Central memory CD8-positive, alpha-beta T cell (primary cell): ENCODE results near the gene RPS6KL1.

Experiments
- ATAC-seq: fragments of 150-1000 bp; cut with Tn5 transposase; replicated peaks from 2 replicates; pipeline ENCODE4 v1.10.0; 2022; ENCODE audit warnings: mild to moderate bottlenecking, moderate FRiP score, moderate number of reproducible peaks; ENCODE audit not compliant: poor library complexity, severe bottlenecking; ENCODE audit errors: extremely low read depth
- DNase-seq, 2 donors: peaks; one replicate each; pipeline ENCODE4 v3.0.0; 2021; ENCODE audit warnings: low spot score in 2 of 2
- H3K27ac Mint-ChIP-seq: one replicate; pipeline ENCODE4 v1.8.0; 2022; ENCODE audit warnings: low read depth, mild to moderate bottlenecking, moderate library complexity, mixed read lengths
- H3K27me3 Mint-ChIP-seq: one replicate; pipeline ENCODE4 v1.8.0; 2022; ENCODE audit warnings: mixed read lengths
- H3K36me3 Mint-ChIP-seq: one replicate; pipeline ENCODE4 v1.8.0; 2022; ENCODE audit warnings: mild to moderate bottlenecking, moderate library complexity, mixed read lengths; ENCODE audit not compliant: insufficient read depth
- H3K4me1 Mint-ChIP-seq: one replicate; pipeline ENCODE4 v1.8.0; 2022; ENCODE audit warnings: mixed read lengths
- H3K4me3 Mint-ChIP-seq: one replicate; pipeline ENCODE4 v1.8.0; 2022; ENCODE audit warnings: mild to moderate bottlenecking, moderate library complexity, mixed read lengths
- H3K9me3 Mint-ChIP-seq: one replicate; pipeline ENCODE4 v1.8.0; 2022; ENCODE audit warnings: mixed read lengths

The RPS6KL1 gene

DNA sequence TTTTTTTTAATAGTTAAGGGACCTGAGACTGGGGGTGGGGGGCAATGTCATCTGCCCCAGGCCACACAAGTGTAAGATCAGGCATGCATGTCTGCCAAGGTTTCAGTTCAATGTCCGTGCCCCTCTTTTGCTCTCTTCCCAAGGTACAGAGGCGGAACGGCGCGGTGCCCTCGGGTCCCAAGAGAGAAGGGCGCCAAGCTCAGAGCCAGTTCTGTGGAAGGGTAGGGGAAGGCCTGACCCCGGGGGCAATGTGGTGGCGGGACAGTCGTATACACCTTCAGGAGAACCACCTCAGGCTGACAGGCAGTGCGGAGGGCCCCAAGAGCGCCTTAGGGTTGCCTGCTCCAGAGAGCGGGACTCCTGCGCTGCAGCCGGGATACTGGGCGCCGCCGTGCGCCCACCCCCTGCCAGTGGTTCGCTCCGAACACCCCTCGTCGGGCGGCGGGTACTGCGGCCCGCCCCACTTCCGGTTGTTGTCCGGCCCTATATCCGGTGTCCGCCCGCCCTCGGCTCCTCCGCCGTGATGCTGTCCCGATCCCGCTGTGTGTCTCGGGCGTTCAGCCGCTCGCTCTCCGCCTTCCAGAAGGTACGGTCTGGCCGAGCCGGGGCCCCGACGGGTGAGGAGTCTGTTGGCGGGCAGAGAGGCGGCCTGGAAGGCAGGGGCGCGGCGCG lies 41.5 kb downstream of the RPS6KL1 start, which contains the start of gene DLST:
DLST (plus strand) TSS at position 486 of the 672 bp plus-strand sequence; CDS start at position 524, 38 bp downstream.
- Mint-ChIP-seq H3K9me3 (no peaks in the 10 kb centered on the region), H3K27ac (peak within 1 kb of the TSS; percentile 97), H3K36me3 (peaks cover 18% of the 10 kb centered on the region), H3K27me3 (no peaks in the 10 kb centered on the region), H3K4me3 (peak within 1 kb of the TSS; percentile 100), H3K4me1 (peaks cover 59% of the 10 kb centered on the region)
- ATAC-seq (peak; percentile 89), DNase-seq (peak; percentile 77 to 79)

DNA sequence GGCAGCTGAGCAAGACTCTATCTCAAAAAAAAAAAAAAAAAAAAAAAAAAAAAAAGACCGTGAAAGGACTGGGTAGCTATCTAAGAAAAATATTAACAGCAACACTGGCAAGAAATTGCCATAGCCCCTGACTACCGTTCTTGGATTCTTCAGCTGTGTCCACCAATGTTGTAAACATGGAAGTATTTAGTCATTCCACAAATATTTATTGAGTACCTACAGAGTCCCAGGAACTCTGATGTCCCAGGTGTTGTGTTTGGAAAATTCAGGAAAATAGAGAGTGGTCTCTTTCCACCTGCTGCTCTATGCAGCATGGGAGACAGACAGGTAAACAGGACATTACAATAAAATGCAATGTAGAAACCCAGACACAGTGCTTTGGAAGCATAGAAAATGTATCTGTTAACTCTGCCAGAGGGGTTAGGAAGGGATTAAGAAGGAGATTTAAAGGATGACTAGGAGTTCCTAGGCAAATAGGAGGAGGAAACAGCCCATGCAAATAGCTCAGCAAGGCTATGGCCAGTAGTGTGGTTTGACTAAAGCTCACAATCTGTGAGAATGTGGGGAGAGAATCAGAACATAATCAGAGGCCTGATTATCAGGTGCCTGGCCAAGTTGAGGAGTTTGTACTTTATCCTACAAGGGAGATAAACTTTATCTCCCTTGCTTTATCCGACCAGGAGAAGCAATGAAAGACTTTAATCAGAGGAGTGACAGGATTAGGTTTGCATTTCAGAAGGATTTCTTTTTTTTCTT lies 43.5 kb downstream of the RPS6KL1 start:
- Mint-ChIP-seq H3K27me3 (no peaks in the 10 kb centered on the region), H3K4me3 (no peak overlapping the region), H3K27ac (peak overlapping the region; percentile 36), H3K4me1 (peaks cover 54% of the 10 kb centered on the region), H3K36me3 (peaks cover 11% of the 10 kb centered on the region), H3K9me3 (no peaks in the 10 kb centered on the region)
- no peak for DNase-seq
- no peak for ATAC-seq

DNA sequence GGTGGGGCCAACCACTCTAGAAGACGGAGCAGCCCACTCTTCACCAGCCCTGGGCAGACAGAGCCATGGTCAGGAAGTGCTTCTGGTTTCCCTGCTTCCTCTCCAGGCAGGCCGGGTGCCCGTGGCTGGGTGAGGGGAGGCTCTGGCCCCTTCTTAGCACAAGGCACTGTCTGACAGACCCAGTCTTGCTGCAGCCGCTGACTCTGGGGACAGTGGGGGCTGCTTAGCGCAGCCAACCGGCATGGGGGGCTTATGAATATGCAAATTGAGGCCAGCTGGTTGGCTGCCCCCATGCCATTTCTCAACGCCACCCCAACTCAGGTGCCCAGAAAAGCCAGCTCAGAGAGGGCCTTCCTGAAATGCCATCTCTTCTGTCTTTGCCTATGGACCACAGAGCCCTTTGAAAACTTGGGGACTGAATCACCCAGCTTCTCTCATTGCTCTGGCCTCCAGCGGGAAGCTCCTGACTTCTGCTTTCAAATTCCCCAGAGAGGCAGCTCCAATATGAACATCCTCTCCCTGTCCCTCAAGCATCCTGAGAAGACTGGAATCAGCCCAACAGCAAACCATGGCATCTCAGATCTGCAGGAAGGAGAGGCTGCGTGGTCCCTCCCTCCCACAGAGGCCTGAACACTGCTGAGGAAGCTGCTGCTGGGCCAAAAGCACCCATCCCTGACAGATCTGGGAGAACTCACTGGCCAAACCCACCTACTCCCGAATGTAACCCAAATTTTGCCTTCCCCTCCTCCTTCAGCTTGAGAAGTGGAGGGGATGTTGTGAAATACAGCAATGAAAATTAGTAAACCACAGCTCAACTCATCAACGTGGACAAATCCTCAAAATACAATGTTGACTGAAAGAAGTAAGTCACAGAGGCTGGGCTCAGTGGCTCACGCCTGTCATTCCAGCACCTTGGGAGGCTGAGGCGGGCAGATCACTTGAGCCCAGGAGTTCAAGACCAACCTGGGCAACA lies 46.8 kb downstream of the RPS6KL1 start, which contains the start of gene PROX2:
PROX2 (minus strand) TSS at position 205 of the 973 bp plus-strand sequence. CDS start 12,311 bp downstream, outside the sequence.
- peak; percentile 32 for ATAC-seq
- H3K36me3 Mint-ChIP-seq = peaks cover 2% of the 10 kb centered on the region
- no peaks in the 10 kb centered on the region for H3K9me3 Mint-ChIP-seq
- H3K27ac Mint-ChIP-seq = peak within 1 kb of the TSS; percentile 62
- H3K4me3 Mint-ChIP-seq = peak within 1 kb of the TSS; percentile 29
- peaks cover 27% of the 10 kb centered on the region for H3K4me1 Mint-ChIP-seq
- no peaks in the 10 kb centered on the region for H3K27me3 Mint-ChIP-seq
- DNase-seq = no peak

DNA sequence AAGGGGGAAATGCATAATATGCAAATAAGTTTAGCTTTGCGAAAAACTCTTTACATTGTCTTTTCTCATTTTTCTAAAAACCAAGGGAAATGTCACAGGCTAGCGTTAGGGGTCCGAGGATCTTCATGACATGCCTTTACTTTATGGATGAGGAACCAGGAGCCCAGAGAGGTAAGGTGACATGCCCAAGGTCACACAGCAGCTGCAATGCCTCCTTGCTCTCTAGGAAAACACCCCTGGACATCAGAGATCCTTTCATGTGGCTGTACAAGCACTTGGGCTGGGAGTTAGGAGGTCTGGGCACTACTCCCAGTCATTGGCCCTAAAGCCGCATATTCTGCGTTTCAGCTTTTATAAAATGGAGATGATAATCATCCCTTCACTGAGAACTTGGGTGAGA lies 47.9 kb downstream of the RPS6KL1 start:
- no peak for ATAC-seq
- H3K27ac Mint-ChIP-seq = no peak overlapping the region
- no peak overlapping the region for H3K4me3 Mint-ChIP-seq
- H3K4me1 Mint-ChIP-seq = peaks cover 21% of the 10 kb centered on the region
- DNase-seq = no peak
- peaks cover 2% of the 10 kb centered on the region for H3K36me3 Mint-ChIP-seq
- no peaks in the 10 kb centered on the region for H3K9me3 Mint-ChIP-seq
- no peaks in the 10 kb centered on the region for H3K27me3 Mint-ChIP-seq

DNA sequence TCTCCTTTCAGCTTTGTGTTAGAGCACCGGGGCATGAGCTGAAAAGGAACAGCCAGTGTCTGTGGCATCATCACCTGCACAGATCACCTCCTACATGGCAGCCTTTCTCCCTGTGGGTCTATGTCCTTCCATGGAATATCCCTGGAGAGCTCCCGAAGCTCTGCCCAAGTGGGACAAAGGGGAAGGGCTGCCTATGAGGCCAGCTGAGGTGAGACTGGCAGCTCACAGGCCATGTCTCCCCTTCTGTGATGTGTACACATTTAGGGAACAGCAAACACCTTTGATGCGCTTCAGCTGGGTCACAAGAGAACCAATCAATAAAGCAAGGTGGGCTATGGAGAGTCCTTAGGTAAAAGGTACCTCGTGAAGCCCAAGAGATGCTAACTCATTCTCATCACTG lies 51.2 kb downstream of the RPS6KL1 start:
- Mint-ChIP-seq H3K9me3 (no peaks in the 10 kb centered on the region), H3K27me3 (no peaks in the 10 kb centered on the region), H3K27ac (no peak overlapping the region), H3K36me3 (peaks cover 2% of the 10 kb centered on the region), H3K4me1 (peaks cover 24% of the 10 kb centered on the region), H3K4me3 (no peak overlapping the region)
- ATAC-seq = no peak
- no peak for DNase-seq

DNA sequence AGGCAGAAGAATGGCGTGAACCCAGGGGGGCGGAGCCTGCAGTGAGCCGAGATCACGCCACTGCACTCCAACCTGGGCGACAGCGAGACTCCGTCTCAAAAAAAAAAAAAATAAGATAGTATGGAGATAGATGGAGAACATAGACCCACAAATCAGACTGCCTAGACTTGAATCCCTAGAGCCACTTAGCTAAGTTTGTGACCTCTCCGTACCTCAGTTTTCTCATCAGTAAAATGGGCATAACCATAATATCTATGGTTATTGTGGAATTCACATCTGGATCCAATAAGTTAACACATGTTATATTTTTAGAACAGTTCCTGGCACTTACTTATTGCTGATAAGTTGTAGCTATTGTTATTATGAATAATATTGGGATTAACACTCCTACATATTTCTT lies 54.3 kb downstream of the RPS6KL1 start:
- Mint-ChIP-seq H3K27me3 (no peaks in the 10 kb centered on the region), H3K4me3 (no peak overlapping the region), H3K27ac (peak overlapping the region; percentile 52), H3K4me1 (peaks cover 14% of the 10 kb centered on the region), H3K36me3 (peaks cover 2% of the 10 kb centered on the region), H3K9me3 (no peaks in the 10 kb centered on the region)
- DNase-seq (no peak), ATAC-seq (no peak)

DNA sequence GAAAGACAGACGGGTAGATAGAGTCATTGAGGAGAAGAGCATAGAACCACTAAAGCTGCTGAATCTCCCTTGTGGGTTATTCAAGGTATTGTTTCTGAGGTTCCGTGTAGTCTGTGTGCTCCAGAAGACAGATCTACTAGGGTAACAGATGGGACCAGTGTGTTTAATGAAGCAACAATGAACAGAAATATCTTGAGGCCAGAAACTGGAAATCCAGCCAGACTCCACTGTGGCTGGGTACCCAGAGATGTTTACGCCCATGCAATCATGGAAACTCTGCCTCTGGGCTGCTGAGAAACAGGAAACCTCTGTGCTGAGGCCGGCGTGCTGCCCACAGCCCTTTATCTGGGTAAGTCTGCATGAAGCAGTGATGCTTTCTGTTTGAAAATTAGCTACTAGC lies 55.4 kb downstream of the RPS6KL1 start:
- no peak overlapping the region for H3K27ac Mint-ChIP-seq
- DNase-seq (no peak), ATAC-seq (peak; percentile 83)
- H3K4me1 Mint-ChIP-seq = peaks cover 14% of the 10 kb centered on the region
- H3K36me3 Mint-ChIP-seq = peaks cover 2% of the 10 kb centered on the region
- no peak overlapping the region for H3K4me3 Mint-ChIP-seq
- H3K27me3 Mint-ChIP-seq = no peaks in the 10 kb centered on the region
- no peaks in the 10 kb centered on the region for H3K9me3 Mint-ChIP-seq

DNA sequence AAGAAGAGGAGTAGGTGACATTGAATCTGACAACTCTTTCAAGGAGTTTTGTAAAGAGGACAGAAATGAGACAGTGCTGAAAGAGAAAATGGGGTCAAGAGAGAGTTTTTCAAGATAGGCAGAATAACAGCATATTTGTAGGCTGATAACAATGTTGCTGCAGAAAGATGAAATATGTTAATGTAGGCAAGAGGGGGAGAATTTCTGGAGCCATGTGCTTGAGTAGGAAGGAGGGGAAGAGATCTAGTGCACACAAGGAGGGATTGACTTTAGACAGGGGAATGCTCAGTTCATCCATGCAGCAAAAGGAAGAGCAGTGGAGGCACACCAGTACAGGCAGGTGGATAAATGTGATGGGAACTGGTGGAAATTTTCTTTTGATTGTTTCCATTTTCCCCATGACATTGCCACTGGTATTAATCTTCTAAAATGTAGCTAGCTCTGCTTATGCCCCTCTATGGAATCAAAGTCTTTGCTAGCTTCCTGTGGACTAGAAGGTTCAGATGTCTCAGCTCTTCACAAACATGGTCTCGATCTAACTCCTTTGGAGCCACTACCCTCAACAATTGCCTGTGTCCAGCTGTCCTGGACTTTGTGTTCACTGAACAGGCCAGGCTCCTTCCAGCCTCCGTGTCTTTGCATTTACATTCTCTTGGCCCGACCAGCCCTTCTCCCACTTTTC lies 56.2 kb downstream of the RPS6KL1 start:
- Mint-ChIP-seq H3K4me1 (peaks cover 14% of the 10 kb centered on the region), H3K36me3 (peaks cover 2% of the 10 kb centered on the region), H3K27me3 (no peaks in the 10 kb centered on the region), H3K9me3 (no peaks in the 10 kb centered on the region), H3K4me3 (no peak overlapping the region), H3K27ac (no peak overlapping the region)
- ATAC-seq (no peak), DNase-seq (no peak)

DNA sequence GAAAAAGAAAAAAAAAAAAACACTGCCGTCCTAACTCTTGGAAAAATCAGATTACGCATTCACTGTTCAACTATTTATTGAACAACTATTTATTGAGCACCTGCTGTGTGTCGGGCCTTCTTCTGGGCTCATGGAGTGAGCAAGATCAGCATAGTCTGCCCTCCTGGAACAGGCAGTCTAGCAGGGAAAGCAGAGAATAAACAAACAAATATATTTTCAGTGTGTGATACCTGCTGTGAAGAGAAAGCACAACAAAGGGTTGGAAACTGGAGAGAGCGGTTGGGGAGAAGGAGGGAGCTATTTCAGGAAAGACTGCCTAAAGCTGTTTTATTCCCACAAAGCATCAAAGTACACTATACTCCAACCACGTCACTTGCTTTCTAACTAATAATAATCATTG lies 57.9 kb downstream of the RPS6KL1 start:
- Mint-ChIP-seq H3K4me1 (peaks cover 14% of the 10 kb centered on the region), H3K4me3 (no peak overlapping the region), H3K27me3 (no peaks in the 10 kb centered on the region), H3K27ac (no peak overlapping the region), H3K36me3 (no peaks in the 10 kb centered on the region), H3K9me3 (no peaks in the 10 kb centered on the region)
- DNase-seq (no peak), ATAC-seq (no peak)

DNA sequence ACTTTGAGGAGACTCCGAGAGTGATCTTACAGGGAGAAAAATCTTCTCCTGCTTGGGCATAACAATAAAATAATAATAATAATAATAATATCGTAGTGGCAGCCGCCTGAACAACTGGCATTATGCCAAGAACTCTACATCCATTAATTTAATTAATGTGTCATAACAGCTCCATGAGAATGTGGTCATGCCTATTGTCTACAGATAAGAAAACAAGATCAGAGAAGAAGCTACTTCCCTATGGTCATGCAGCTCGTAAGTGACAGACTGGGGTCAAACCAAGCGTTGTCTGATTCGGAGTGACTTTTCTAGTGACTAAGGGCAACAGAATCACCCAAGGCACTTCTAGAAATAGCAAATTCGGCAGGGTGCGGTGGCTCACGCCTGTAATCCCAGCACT lies 58.9 kb downstream of the RPS6KL1 start:
- no peak overlapping the region for H3K27ac Mint-ChIP-seq
- no peaks in the 10 kb centered on the region for H3K27me3 Mint-ChIP-seq
- peaks cover 14% of the 10 kb centered on the region for H3K4me1 Mint-ChIP-seq
- H3K4me3 Mint-ChIP-seq = no peak overlapping the region
- H3K36me3 Mint-ChIP-seq = no peaks in the 10 kb centered on the region
- ATAC-seq = no peak
- H3K9me3 Mint-ChIP-seq = no peaks in the 10 kb centered on the region
- DNase-seq = no peak

DNA sequence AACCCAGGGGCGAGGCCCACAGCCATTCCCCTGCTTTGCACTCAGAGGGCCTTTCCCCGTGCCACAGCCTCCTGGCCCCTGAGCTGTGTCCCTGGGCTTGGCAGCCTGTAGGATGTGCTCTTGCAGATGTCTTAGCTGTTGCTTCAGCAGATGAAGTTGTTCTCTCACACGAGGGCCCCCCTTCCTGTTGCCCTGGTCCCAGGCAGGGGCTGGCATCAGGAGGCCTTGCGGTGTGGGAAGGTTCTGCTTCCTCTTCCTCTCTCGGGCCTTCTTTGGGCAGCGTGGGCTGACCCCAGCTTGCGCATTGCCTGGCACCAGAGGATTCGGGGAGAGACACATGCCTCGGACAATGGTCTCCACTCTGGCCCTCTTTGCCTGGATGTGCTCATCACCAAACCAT lies 59.8 kb downstream of the RPS6KL1 start:
- H3K36me3 Mint-ChIP-seq = no peaks in the 10 kb centered on the region
- ATAC-seq = no peak
- peaks cover 14% of the 10 kb centered on the region for H3K4me1 Mint-ChIP-seq
- no peak for DNase-seq
- H3K9me3 Mint-ChIP-seq = no peaks in the 10 kb centered on the region
- no peak overlapping the region for H3K27ac Mint-ChIP-seq
- H3K27me3 Mint-ChIP-seq = no peaks in the 10 kb centered on the region
- H3K4me3 Mint-ChIP-seq = no peak overlapping the region

DNA sequence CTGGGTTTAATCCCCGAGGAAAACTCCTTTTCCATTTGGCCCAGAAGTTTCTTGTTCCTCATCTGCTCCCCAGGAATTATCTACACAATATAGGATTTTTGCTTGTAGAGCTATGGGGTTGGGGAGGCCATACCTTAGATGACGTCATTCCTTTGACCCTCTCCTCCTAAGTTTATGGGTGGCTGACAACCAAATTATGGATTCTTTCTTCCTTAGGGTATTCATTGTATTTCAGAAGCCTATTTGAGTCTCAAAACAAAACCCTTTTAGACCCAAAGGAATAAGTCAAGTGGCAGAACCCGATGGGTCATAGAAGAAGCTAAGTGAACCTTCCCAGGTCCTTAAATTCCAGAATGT lies 61.3 kb downstream of the RPS6KL1 start:
- no peaks in the 10 kb centered on the region for H3K9me3 Mint-ChIP-seq
- DNase-seq = no peak
- no peak overlapping the region for H3K27ac Mint-ChIP-seq
- H3K4me3 Mint-ChIP-seq = no peak overlapping the region
- no peaks in the 10 kb centered on the region for H3K36me3 Mint-ChIP-seq
- no peaks in the 10 kb centered on the region for H3K27me3 Mint-ChIP-seq
- no peak for ATAC-seq
- peaks cover 5% of the 10 kb centered on the region for H3K4me1 Mint-ChIP-seq
